NAMALWA (cell line): Measurements from ENCODE around the gene SMAP2.

Experiments used
- DNase-seq: peaks from one replicate; pipeline ENCODE4 v3.0.0-alpha.2; 2015; ENCODE audit warnings: low spot score

SMAP2 gene

GRCh38 chr1:40390857-40391256 is 17.3 kb downstream of the SMAP2 start:
- DNase-seq, result no peak

GRCh38 chr1:40391688-40392145 is 18.2 kb downstream of the SMAP2 start:
- DNase-seq, result peak; percentile 37

- no peak for DNase-seq
Observed at GRCh38 chr1:40392221-40392620, 18.7 kb downstream of the SMAP2 start.

DNA sequence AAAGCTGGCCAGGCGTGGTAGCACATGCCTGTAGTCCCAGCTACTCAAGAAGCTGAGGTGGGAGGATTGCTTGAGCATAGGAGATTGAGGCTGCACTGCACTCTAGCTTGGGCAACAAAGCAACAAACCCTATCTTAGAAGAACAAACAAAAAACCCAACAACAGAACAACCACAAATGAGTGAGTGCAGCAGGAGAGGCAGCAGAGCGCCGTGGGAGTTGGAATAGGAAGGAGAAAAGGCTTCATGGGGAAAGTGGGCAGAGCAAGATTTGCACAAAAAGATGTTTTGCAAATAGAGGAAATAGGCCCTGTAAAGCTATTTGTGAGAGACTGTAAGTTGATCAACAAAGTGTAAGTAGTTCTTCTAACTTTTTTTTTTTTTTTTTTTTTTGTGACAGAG is 19.6 kb downstream of the SMAP2 start:
- DNase-seq, result no peak

DNA sequence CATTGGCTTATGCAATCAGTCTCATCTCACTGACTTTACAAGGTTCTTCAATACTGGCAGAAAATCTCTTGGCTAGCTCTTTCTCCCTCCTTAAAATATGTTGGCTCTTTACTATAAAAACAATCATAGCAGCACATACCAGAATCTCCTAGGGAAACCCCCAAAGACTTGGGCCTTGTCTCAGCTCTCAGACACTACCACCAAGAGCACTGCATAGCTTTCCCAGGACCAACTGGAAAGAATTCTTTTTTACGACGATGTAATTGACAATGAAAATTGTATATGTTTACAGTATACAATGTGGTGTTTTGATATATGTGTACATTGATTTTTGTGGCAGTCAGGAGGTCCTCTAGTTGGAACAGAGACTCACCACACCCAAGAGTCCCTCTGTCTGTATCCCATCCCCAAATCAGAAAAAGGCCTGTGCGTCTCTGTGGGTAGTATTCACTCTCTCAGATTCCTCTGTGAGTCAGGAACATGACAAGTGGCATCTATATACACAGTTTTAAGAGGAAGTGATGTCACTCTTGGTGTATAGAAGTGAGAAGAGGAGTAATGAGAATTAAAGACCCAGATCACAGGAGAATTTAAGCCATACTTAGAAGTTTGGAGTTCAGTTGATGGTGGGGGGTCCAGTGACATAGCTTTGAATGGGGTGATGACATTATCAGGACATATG is 21.1 kb downstream of the SMAP2 start:
- no peak for DNase-seq

GRCh38 chr1:40395190-40396175 is 22.0 kb downstream of the SMAP2 start:
- no peak for DNase-seq

GRCh38 chr1:40396420-40396819 is 22.9 kb downstream of the SMAP2 start:
- peak; percentile 28 for DNase-seq

- no peak for DNase-seq
Observed at GRCh38 chr1:40397258-40397657, 23.7 kb downstream of the SMAP2 start.

GRCh38 chr1:40399984-40400704 is 26.6 kb downstream of the SMAP2 start:
- DNase-seq, result peak; percentile 35

- DNase-seq, result peak; percentile 31
Observed at GRCh38 chr1:40401473-40402201, 28.1 kb downstream of the SMAP2 start.

DNA sequence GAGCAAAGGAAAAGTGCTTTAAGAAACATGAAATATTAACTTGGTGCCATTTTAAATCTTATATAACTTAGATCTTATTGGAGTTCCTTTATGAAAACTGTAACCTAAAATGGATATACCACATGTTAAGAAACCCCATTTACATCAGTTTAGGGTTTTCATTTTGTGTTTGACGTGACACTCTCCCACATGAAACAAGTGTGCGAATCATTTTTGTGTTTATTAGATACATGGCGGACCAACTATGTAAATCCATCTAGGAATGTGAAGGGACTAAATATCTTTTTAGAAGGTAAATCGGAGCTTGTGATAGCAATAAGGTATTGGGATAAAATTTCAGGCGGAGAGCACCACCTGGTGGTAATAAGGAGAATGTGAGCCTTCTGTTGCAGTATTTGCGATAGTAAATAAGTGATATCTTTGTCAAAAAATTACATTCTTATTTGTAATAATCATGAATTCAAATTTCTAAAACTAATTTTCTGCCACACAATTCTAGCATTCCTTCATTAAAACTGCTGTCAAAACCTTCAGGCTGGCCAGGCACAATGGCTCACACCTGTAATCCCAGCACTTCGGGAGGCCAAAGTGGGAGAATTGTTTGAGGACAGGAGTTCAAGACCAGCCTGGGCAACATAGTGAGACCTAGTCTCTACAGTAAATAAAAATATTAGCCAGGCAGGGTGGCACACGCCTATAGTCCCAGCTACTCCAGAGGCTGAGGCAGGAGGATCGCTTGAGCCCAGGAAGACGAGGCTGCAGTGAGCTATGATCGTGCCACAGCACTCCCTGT is 31.3 kb downstream of the SMAP2 start:
- DNase-seq, result peak; percentile 78

DNA sequence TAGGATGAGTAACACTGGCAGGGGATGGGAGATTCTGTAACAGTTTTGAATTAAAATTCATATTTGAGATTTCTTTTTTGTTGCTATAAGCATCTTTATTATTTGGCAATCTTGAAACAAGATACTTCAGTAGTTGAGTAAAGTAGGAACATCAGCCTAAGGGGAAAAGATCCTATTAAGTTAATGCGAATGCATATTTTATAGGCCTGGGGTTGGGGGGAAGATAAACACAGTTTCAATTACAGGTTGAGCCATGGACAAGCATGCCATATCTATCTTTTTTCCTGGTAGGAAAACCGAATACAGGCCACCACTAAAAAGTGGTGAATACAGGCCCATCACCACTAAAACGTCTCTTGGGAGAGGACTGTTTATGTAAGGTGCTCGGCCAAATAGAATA is 32.3 kb downstream of the SMAP2 start:
- DNase-seq, result no peak

- DNase-seq, result no peak
Observed at GRCh38 chr1:40407453-40407852, 33.9 kb downstream of the SMAP2 start.

- DNase-seq, result no peak
Observed at GRCh38 chr1:40409467-40409866, 35.9 kb downstream of the SMAP2 start.

GRCh38 chr1:40411294-40411693 is 37.8 kb downstream of the SMAP2 start:
- no peak for DNase-seq

GRCh38 chr1:40411843-40412242 is 38.3 kb downstream of the SMAP2 start:
- DNase-seq, result no peak

GRCh38 chr1:40413527-40414252 is 40.2 kb downstream of the SMAP2 start:
- no peak for DNase-seq

GRCh38 chr1:40414331-40414730 is 40.8 kb downstream of the SMAP2 start:
- DNase-seq, result no peak

- DNase-seq, result no peak
Observed at GRCh38 chr1:40416709-40417108, 43.2 kb downstream of the SMAP2 start.
